GM19099 (cell line): Measurements from ENCODE around the gene FERMT2.

Experiments used
- POLR2A ChIP-seq: IDR thresholded peaks from 3 replicates; pipeline ENCODE4 v1.6.1; 2011; ENCODE audit warnings: low read depth; ENCODE audit not compliant: insufficient read length; ENCODE audit errors: extremely low read depth

FERMT2 gene

GRCh38 chr14:52950898-52951680, at the start of gene FERMT2:
FERMT2 (minus strand) TSS chr14:52951050; CDS start chr14:52950568, 482 bp downstream.
- no peak for TF ChIP-seq POLR2A

- TF ChIP-seq POLR2A: no peak
These were observed 47.6 kb upstream of the FERMT2 start for GRCh38 chr14:52998376-52999015.

GRCh38 chr14:52996493-52996892, 45.6 kb upstream of the FERMT2 start:
- no peak for TF ChIP-seq POLR2A

- TF ChIP-seq POLR2A: no peak
These were observed 45.1 kb upstream of the FERMT2 start for GRCh38 chr14:52995998-52996397.

DNA sequence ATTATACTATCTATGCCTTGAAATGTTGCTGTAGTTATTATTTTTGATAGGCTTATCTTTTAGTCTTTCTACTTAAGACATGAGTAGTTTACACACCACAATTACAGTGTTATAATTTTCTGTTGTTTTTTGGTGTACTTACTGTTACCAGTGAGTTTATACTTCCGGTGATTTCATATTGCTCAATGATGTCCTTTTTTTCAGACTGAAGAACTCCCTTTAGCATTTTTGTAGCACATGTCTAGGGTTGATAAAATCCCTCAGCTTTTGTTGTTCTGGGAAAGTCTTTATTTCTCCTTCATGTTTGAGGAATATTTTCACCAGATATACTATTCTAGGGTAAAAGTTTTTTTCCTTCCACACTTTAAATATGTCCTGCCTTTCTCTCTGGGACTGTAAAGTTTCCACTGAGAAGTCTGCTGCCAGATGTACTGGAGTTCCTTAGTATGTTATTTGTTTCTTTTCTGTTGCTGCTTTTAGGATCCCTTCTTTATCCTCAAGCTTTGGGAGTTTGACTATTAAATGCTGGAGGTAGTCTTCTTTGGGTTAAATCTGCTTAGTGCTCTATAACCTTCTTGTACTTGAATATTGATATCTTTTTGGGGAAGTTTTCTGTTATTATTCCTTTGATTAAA, 41.5 kb upstream of the FERMT2 start:
- TF ChIP-seq POLR2A: no peak

GRCh38 chr14:52988139-52988538, 37.3 kb upstream of the FERMT2 start:
- TF ChIP-seq POLR2A: no peak

GRCh38 chr14:52987514-52987913, 36.7 kb upstream of the FERMT2 start:
- no peak for TF ChIP-seq POLR2A

DNA sequence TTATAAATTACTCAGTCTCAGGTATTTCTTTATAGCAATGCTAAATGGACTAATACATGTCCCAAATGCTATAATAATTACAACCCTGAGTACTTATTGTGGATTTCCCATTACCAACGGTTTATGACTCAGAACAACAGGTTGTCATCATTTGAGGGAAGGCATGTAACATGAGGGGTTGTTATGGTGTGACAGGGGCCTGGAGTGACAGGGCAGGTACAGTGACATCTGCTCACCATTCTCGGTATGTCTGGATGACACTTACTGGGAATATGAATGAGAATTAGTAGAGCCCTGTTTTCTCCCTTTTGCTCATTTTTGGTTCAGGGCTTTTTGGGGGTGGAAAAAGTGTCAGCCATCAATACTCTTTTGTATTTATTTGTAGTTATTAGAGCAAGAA, 36.2 kb upstream of the FERMT2 start:
- TF ChIP-seq POLR2A: no peak

GRCh38 chr14:52977798-52978197, 26.9 kb upstream of the FERMT2 start:
- TF ChIP-seq POLR2A: no peak

- no peak for TF ChIP-seq POLR2A
These were observed 23.6 kb upstream of the FERMT2 start for GRCh38 chr14:52974406-52974805.

- no peak for TF ChIP-seq POLR2A
These were observed 10.3 kb upstream of the FERMT2 start for GRCh38 chr14:52961060-52961639.

- TF ChIP-seq POLR2A: no peak
These were observed 9.8 kb upstream of the FERMT2 start for GRCh38 chr14:52960627-52961026.

DNA sequence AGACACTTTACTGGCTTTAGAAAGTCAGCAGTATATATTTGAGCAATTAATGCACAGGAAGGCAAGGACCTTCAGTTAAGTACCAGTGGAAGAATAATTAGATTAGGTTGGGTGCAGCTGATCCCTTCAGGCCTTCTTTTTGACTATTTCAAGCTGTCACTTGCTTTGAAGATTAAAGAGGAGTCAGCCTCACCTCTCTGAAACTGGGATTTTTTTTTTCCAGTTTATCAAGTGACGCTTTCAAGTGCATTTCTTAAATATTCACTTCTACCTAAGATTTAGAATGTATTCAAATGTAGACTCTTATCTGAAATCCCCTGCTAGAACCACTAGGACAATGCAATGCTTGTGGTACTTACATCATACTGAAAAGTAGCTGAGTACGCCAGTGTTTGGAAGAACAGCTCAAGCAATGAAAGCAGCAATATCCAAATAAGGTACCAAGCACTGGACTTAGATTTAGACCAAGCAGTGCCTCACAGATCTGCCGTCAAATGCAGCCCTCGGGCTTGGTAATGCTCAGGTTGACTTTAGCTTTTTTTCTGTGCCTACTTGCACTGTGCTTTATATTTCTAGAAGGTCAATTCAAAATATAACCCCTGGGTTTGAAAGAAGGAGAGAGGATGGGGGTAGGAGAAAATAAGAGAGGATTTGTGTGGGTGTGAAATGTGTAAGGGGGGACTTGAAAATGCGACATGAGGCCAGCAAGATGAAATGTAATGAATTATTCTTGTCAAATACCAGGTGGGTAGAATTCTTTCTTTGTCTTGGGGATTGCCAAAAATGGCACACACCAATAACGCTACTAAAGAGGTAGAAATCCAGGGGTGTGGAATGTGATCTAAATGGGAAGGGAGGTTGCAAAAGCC, 3.7 kb upstream of the FERMT2 start:
- TF ChIP-seq POLR2A: no peak

DNA sequence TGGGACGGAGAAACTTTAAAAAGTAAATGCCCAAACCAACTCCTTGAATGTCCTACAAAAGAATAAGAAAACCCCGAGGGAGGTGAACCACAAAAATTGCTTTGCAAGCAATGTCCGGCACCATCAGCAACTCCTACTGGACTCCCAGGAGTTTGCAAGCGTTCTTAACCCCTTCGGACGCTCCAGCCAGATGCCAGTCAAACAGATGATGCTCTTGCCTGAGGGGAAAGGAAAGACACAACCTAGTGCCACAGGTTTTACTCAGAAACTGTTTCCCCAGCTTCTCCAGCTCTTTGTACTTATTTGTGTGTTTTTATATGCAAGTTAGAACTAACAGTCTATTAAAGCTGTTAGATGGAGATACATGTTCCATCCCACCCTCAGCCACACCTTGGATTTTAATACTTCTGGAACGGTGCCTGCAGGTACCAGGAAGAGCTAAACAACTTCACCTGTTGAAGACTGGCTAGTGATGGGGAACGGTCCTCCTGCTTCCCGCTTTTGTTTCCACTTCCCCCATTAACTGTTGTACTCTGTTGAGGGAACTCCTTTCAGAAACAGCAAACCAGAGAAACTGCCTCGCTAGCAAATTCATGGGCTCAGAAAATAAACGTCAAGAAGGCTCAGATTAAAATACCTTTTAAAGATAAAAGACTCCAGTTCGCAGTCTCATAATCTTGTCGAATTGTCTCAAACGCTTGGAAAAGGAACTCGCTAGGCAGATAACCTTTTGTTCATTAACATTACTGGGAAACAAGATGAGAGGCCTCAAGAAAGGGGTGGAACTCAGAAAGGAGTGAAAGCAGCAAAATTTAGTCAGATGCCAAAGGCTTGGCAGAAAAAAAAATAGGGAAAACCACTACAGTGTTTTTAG, 1.1 kb upstream of the FERMT2 start:
- TF ChIP-seq POLR2A: no peak
